Activated CD4-positive, alpha-beta memory T cell treated with anti-CD3 and anti-CD28 coated beads for 36 hours (primary cell): ENCODE results near the gene HS3ST3A1. TPM values are rescaled to one million over a fixed set of nuclear protein-coding genes. Genes with fewer than 3 reads are reported as not detected.

Experiments used
- CTCF ChIA-PET: fragments of 350-600 bp; sonication (Branson Sonifier 250); formaldehyde crosslinking; loops from one replicate; lab custom pipeline; 2021; ENCODE audit warnings: antibody characterized with exemption, inconsistent platforms; lab: Charles Lee
- POLR2A ChIA-PET: fragments of 350-600 bp; sonication (Branson Sonifier 250); formaldehyde crosslinking; loops from one replicate; lab custom pipeline; 2021; ENCODE audit warnings: antibody characterized with exemption; lab: Charles Lee
- DNase-seq: peaks from one replicate; pipeline ENCODE4 v3.0.0-alpha.2; 2020
- H3K27ac Mint-ChIP-seq: one replicate; pipeline ENCODE4 v1.8.0; 2021; ENCODE audit warnings: mixed read lengths
- H3K27me3 Mint-ChIP-seq: one replicate; pipeline ENCODE4 v1.8.0; 2021; ENCODE audit warnings: mixed read lengths
- H3K36me3 Mint-ChIP-seq: one replicate; pipeline ENCODE4 v1.8.0; 2021; ENCODE audit warnings: mixed read lengths
- H3K4me1 Mint-ChIP-seq: one replicate; pipeline ENCODE4 v1.8.0; 2021; ENCODE audit warnings: low read depth, mixed read lengths
- H3K4me3 Mint-ChIP-seq: one replicate; pipeline ENCODE4 v1.8.0; 2021; ENCODE audit warnings: mild to moderate bottlenecking, mixed read lengths
- H3K9me3 Mint-ChIP-seq: one replicate; pipeline ENCODE4 v1.8.0; 2021; ENCODE audit warnings: mixed read lengths
- intact Hi-C: fragments of 100-400 bp; cut with micrococcal nuclease; formaldehyde crosslinking; loops from one replicate; pipeline ENCODE4 v1.15.1; 2023
- total RNA-seq, 2 experiments: library from RNA; stranded (reverse); gene quantifications; one replicate each; pipeline ENCODE4 v1.2.3, GENCODE V29; 2021

HS3ST3A1 gene
- total RNA-seq = 1 to 10 TPM in 1 of 2 experiments, under 1 TPM in 1; 0.85 to 1.8 TPM

DNA sequence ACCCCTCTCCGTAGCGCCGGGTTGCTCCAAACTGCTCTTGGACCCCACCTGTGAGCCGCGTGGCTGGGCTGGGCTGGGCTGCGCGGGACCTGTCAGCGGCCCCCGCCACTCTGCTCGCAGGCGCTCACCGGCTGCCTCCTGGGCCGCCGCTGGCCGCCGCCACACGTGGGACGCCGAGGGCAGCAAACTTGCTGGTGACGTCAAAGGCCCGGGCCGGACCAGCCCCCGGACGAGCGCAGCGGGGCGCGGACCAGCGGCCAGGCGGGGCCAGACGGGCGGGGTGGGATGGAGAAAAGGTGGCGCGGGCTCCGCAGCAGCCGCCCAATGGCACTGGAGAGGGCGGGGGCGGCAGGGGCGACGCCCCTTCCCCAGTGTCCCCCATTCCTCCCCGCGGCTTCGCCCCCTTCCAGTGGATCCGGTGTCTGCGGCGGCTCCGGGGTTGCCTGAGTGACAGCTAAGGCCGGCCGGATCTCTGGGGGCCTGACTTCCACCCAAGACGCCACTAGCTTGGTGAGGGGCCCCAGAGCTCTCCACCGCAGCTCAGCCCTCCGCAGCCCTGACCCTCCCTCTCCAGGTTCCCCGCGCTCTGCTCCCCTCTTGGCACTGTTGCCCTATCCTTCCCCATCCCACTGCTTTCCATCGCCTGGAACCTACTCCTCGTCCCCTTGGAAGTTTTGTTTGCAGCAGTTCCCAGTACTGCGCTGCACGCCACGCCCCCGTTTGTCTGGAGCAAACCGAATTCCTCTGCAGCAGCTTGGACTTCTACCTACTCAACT is at the start of gene HS3ST3A1:
Gene HS3ST3A1, minus strand, starts transcription at position 154 of the 776 bp plus-strand sequence. CDS start 800 bp downstream, outside the sequence.
- no peak within 1 kb of the TSS for H3K27ac Mint-ChIP-seq
- peak within 1 kb of the TSS; percentile 65 for H3K4me3 Mint-ChIP-seq
- peaks cover 45% of the 10 kb centered on the region for H3K27me3 Mint-ChIP-seq
- H3K9me3 Mint-ChIP-seq = no peaks in the 10 kb centered on the region
- H3K36me3 Mint-ChIP-seq = no peaks in the 10 kb centered on the region
- H3K4me1 Mint-ChIP-seq = peaks cover 8% of the 10 kb centered on the region
- peak; percentile 20 for DNase-seq
- intact Hi-C loops = no loop called here
- ChIA-PET POLR2A (no interaction called here), CTCF (interaction anchor here (1.3 kb wide), 1 partner anchor 699 kb away, joined by 4 read pairs; the partner anchor contains the start of gene HS3ST3B1)

DNA sequence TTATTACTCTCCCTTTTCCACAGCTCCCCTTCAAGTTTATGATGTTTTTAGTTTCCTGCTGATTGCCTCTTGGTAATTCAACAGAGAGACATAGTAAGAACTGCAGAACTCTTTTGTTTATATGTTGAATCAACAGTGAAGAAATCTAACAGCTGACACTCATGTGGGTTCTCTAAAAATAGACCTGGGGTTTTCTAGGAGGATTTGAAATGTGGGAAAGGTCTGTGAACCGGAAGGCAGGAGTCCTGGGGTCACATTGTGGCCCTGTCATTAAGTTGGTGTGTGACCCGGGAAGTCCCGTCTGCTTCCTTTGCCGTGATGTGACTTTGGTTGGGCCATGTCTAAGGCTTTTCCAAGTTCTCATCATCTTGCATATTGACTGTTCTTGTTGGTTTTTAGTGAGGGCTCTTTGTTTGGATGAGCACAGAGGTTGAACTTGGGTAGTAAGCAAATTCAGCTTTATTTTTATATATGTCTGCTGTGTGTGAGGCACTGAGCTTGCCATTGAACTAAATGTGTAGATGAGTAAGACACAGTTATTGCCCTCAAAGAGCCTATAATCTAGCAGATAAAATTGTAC is 48.5 kb upstream of the HS3ST3A1 start:
- intact Hi-C loops = no loop called here
- H3K27me3 Mint-ChIP-seq = peaks cover 1% of the 10 kb centered on the region
- no peaks in the 10 kb centered on the region for H3K36me3 Mint-ChIP-seq

DNA sequence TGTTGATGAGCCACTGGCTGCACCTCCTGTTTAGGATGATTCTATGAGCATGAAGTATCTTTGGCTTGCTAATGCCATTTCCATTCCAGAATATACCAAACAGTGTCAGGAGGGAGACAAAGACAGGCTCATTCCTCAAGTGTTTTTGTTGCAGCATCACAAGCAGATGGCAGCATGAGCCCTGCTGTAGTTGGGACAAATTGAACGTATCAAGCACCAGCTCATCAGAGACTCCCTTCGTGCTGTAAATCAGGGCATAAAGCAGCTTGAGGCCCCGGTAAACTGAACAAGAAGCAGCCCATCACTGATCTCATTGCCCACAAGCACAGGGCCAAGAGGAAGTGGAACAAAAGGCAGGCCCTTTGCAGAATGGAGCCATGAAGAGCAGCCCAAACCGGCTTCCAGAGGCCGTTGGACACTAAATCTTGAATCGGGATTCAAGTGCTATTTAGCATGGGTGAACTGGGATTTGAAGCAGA is 45.9 kb upstream of the HS3ST3A1 start:
- Mint-ChIP-seq H3K4me3 (no peak overlapping the region), H3K4me1 (no peaks in the 10 kb centered on the region), H3K9me3 (no peaks in the 10 kb centered on the region), H3K36me3 (no peaks in the 10 kb centered on the region), H3K27ac (no peak overlapping the region), H3K27me3 (no peaks in the 10 kb centered on the region)
- DNase-seq = no peak
- CTCF ChIA-PET = no interaction called here
- POLR2A ChIA-PET = no interaction called here
- intact Hi-C loops = no loop called here

More for the DNA sequence above, 48.5 kb upstream of the HS3ST3A1 start:
- Mint-ChIP-seq H3K4me1 (no peaks in the 10 kb centered on the region), H3K4me3 (no peak overlapping the region), H3K9me3 (no peaks in the 10 kb centered on the region), H3K27ac (no peak overlapping the region)
- no peak for DNase-seq
- POLR2A ChIA-PET = no interaction called here
- CTCF ChIA-PET = no interaction called here

DNA sequence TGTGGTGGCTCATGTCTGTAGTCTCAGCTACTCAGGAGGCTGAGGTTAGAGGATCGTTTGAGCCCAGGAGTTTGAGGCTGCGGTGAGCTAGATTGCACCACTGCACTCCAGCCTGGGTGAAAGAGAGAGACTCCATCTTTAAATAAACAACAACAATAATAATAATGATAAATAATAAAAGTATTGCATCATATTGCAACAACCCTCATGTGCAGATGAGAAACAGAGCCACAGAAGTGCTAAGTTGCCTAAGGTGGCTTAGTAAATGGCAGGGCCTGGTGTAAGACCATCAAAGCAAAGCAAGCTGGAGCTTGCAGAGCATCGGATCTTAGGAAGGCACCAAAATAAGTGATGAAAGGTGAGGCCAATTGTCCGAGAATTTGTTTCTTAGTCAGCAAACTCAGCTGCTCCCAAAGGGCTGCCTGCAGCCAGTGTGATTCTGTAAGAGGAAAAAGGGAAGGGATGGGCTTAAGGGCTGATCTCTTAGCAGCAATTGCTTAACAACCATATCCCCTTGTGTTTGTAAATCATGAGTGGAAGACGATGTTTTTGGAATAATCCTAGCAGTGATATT is 45.3 kb upstream of the HS3ST3A1 start:
- intact Hi-C loops = no loop called here
- Mint-ChIP-seq H3K36me3 (no peaks in the 10 kb centered on the region), H3K27me3 (no peaks in the 10 kb centered on the region), H3K9me3 (no peaks in the 10 kb centered on the region), H3K4me1 (no peaks in the 10 kb centered on the region), H3K27ac (no peak overlapping the region), H3K4me3 (no peak overlapping the region)
- ChIA-PET POLR2A (no interaction called here), CTCF (no interaction called here)
- DNase-seq = no peak

DNA sequence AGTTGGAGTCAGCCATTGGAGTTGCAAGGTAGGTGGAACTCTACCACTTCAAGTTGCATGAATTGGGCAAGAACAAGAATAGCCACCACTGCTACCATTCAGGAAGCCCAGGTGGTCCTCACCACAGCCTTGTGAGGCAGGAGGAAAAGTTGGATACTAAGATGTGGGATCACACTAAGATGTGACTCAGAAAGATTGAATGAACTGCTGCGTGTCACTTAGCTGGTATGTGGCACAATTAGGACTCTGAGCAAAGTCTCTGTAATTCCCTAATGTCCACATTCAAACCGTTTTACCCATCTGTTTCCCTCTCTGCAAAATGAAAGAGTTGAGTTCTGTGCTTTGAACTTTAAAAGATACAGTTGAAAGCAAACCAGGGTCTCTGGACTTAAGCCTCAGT is 44.7 kb upstream of the HS3ST3A1 start:
- Mint-ChIP-seq H3K4me3 (no peak overlapping the region), H3K4me1 (no peaks in the 10 kb centered on the region), H3K27ac (no peak overlapping the region), H3K9me3 (no peaks in the 10 kb centered on the region), H3K36me3 (no peaks in the 10 kb centered on the region), H3K27me3 (no peaks in the 10 kb centered on the region)
- ChIA-PET POLR2A (no interaction called here), CTCF (no interaction called here)
- DNase-seq = no peak
- intact Hi-C loops = no loop called here

DNA sequence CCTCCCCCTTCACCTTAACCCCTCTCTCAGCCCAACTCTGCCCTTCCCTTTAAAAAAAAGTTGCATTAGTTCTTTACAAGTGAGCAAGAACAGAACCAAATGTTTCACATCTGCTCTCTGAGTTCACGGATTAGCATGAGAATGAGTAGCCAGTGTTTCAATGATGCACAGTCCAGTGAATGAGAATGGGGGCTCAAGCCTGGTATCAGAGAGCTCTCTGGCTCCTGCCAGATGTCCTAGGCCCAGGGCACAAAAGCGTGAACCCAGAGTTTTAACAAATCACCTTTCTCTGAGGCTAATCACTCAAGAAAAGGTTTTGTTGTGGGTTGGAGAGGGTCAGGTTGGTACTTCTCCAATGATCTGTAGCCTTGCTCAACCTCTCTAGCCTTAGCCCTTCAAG is 41.5 kb upstream of the HS3ST3A1 start:
- H3K27ac Mint-ChIP-seq = no peak overlapping the region
- H3K9me3 Mint-ChIP-seq = no peaks in the 10 kb centered on the region
- ChIA-PET POLR2A (interaction anchor here (0.5 kb wide), 1 partner anchor 806 kb away, joined by 4 read pairs; no protein-coding TSS in a partner anchor), CTCF (no interaction called here)
- DNase-seq = no peak
- intact Hi-C loops = no loop called here
- H3K36me3 Mint-ChIP-seq = no peaks in the 10 kb centered on the region
- H3K27me3 Mint-ChIP-seq = no peaks in the 10 kb centered on the region
- H3K4me1 Mint-ChIP-seq = no peaks in the 10 kb centered on the region
- no peak overlapping the region for H3K4me3 Mint-ChIP-seq

DNA sequence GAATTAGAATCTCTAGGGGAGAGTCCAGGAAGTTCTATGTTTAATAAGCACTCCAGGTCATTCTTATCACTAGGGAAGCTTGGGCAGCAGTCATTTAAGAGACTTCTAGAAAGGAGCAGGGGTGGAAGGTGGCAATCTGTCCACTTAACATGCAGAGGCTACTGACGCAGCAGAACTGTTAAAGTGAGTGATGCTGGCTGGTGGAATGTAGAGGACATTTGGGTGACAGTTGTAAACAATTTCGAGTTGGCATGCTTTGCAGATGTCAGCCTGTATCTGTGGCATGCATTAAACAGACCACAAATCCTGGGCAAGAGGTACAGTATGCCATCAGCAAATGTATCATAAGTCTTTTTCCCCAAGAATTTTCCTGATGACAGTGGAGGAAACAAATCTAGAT is 40.5 kb upstream of the HS3ST3A1 start:
- H3K36me3 Mint-ChIP-seq = no peaks in the 10 kb centered on the region
- POLR2A ChIA-PET = no interaction called here
- no peaks in the 10 kb centered on the region for H3K9me3 Mint-ChIP-seq
- H3K27ac Mint-ChIP-seq = no peak overlapping the region
- H3K27me3 Mint-ChIP-seq = no peaks in the 10 kb centered on the region
- H3K4me1 Mint-ChIP-seq = no peaks in the 10 kb centered on the region
- H3K4me3 Mint-ChIP-seq = no peak overlapping the region
- intact Hi-C loops = no loop called here
- no peak for DNase-seq
- CTCF ChIA-PET = no interaction called here

DNA sequence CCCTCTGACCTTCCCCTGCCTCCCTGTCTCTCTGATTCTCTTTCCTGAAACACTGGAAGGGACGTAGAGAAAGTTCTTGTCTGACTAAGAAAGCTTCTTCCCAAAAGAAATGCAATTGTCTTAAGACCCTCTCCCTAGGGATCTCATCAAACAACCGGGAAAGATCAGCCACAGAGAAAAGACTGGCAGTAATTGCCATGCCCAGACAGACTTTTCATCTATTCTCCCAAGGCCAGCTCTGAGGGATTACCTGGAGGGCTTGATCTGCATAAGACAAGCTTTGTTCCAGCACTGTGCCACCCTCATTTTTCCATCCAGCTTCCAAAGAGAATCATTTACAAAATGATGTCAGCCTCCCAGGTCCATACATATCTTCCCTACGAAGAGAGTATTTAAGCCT is 38.8 kb upstream of the HS3ST3A1 start:
- ChIA-PET CTCF (no interaction called here), POLR2A (no interaction called here)
- no peaks in the 10 kb centered on the region for H3K27me3 Mint-ChIP-seq
- DNase-seq = no peak
- H3K9me3 Mint-ChIP-seq = no peaks in the 10 kb centered on the region
- no peaks in the 10 kb centered on the region for H3K4me1 Mint-ChIP-seq
- H3K4me3 Mint-ChIP-seq = no peak overlapping the region
- intact Hi-C loops = no loop called here
- H3K36me3 Mint-ChIP-seq = no peaks in the 10 kb centered on the region
- H3K27ac Mint-ChIP-seq = no peak overlapping the region

DNA sequence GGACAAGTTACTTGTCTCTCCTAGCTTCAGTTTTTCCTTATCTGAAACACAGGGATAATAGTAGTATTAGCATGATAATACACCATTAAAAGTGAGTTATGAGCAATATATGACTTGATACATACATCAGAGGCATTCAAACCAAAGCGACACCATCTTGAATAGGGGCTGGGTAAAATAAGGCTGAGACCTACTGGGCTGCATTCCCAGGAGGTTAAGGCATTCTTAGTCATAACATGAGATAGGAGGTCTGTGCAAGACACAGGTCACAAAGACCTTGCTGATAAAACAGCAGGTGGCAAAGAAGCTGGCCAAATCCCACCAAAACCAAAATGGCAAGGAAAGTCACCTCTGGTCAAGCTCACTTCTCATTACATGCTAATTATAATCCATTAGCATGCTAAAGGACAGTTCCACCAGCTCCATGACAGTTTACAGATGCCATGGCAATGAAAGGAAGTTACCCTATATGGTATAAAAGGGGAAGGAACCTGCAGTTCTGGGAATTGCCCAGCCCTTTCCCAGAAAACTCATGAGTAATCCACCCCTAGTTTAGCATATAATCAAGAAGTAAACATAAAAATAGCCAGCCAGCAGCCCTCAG is 37.2 kb upstream of the HS3ST3A1 start:
- Mint-ChIP-seq H3K27ac (no peak overlapping the region), H3K9me3 (no peaks in the 10 kb centered on the region), H3K4me1 (no peaks in the 10 kb centered on the region), H3K4me3 (no peak overlapping the region), H3K36me3 (no peaks in the 10 kb centered on the region), H3K27me3 (no peaks in the 10 kb centered on the region)
- DNase-seq = peak; percentile 31
- ChIA-PET POLR2A (no interaction called here), CTCF (no interaction called here)
- intact Hi-C loops = no loop called here

DNA sequence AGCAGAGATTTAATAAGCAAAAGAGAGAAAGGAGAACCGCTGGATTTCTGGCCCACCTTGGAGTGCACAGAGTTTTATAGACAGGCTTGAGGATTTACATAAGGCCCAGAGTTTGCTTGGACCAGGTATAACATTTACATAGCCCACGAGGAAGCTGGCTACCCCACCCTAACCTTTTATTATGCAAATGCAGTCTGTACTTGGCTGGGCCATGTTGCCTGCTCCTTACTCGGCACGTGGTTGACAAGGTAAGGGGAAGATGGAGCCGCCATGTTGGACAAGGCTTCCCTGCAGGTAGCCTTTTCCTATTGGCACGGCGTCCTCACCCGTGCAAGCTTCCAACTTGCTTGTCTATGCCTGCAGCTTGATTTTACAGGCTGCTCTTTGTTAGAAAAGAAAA is 35.2 kb upstream of the HS3ST3A1 start:
- H3K4me3 Mint-ChIP-seq = no peak overlapping the region
- no peaks in the 10 kb centered on the region for H3K36me3 Mint-ChIP-seq
- H3K4me1 Mint-ChIP-seq = no peaks in the 10 kb centered on the region
- no peak overlapping the region for H3K27ac Mint-ChIP-seq
- intact Hi-C loops = no loop called here
- no peaks in the 10 kb centered on the region for H3K9me3 Mint-ChIP-seq
- ChIA-PET CTCF (no interaction called here), POLR2A (no interaction called here)
- no peaks in the 10 kb centered on the region for H3K27me3 Mint-ChIP-seq
- DNase-seq = no peak

DNA sequence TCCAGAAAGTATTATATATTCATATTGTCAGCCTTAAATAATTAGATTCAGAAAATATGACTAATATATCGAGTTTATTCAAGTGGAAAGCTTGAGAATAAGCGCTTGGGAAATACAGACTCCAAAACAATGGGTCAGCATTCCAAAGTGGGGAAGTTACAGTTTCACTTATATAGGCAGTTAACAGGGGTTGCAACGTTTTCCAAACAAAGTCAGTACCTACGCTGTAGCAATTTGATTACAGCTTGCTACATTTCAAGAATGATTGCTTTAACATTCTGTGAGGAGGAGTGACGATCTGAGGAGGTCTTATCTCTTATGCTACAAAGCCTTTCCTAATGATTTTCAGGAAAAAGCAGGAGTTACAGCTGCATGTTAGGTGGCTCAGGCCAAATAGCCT is 34.2 kb upstream of the HS3ST3A1 start:
- ChIA-PET CTCF (no interaction called here), POLR2A (no interaction called here)
- DNase-seq = no peak
- Mint-ChIP-seq H3K9me3 (no peaks in the 10 kb centered on the region), H3K4me1 (no peaks in the 10 kb centered on the region), H3K27me3 (peaks cover 2% of the 10 kb centered on the region), H3K36me3 (no peaks in the 10 kb centered on the region), H3K27ac (no peak overlapping the region), H3K4me3 (no peak overlapping the region)
- intact Hi-C loops = no loop called here

DNA sequence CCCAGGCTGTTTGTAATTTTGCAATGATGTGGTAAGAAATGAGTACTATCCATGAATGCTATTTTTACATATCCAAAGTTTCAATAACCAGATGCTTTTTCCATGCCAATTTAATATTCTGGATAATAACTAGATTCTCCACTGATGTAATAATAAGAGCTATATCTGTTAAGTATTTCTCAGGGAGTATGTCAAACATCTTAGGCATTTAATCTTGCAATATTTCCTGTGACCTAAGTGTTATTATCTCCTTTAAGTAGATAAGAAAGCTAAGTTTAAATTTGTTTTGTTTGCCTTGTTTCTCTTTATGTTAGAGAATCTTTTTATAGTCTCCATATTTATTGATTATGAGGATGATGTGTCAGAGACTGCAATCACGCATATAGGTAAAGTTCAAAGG is 32.3 kb upstream of the HS3ST3A1 start:
- H3K4me1 Mint-ChIP-seq = no peaks in the 10 kb centered on the region
- peaks cover 2% of the 10 kb centered on the region for H3K27me3 Mint-ChIP-seq
- ChIA-PET CTCF (no interaction called here), POLR2A (no interaction called here)
- no peak overlapping the region for H3K4me3 Mint-ChIP-seq
- H3K9me3 Mint-ChIP-seq = no peaks in the 10 kb centered on the region
- H3K36me3 Mint-ChIP-seq = no peaks in the 10 kb centered on the region
- intact Hi-C loops = no loop called here
- no peak overlapping the region for H3K27ac Mint-ChIP-seq
- no peak for DNase-seq
